ENCODE data around the gene VEGFC. TPM values are rescaled to one million over a fixed set of nuclear protein-coding genes. Genes with fewer than 3 reads are reported as not detected.

The VEGFC gene, protein sequence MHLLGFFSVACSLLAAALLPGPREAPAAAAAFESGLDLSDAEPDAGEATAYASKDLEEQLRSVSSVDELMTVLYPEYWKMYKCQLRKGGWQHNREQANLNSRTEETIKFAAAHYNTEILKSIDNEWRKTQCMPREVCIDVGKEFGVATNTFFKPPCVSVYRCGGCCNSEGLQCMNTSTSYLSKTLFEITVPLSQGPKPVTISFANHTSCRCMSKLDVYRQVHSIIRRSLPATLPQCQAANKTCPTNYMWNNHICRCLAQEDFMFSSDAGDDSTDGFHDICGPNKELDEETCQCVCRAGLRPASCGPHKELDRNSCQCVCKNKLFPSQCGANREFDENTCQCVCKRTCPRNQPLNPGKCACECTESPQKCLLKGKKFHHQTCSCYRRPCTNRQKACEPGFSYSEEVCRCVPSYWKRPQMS
- total RNA-seq = 29.1 and 62.5 TPM in 2 replicates

GRCh38 chr4:176792326-176793059 lies at the start of gene VEGFC:
VEGFC (minus strand) TSS chr4:176792922; CDS start chr4:176792311, 611 bp downstream.

All from articular chondrocyte of knee joint (primary cell).